PC-3 (cell line): ENCODE measurements around the gene FAM76A.

Experiments
- EZH2 ChIP-seq: fragments of 300-600 bp; sonication (generic); IDR thresholded peaks from one replicate; pipeline ENCODE4 v1.6.1; 2017; ENCODE audit warnings: antibody characterized with exemption, mild to moderate bottlenecking, low read length; ENCODE audit not compliant: unreplicated experiment
- TF ChIP-seq, protein P1 (sequence below): fragments of 300-600 bp; sonication (generic); conservative IDR thresholded peaks from 2 replicates; pipeline ENCODE4 v1.5.1; 2017; ENCODE audit warnings: antibody characterized with exemption, low read depth, mild to moderate bottlenecking, low read length

DNA sequence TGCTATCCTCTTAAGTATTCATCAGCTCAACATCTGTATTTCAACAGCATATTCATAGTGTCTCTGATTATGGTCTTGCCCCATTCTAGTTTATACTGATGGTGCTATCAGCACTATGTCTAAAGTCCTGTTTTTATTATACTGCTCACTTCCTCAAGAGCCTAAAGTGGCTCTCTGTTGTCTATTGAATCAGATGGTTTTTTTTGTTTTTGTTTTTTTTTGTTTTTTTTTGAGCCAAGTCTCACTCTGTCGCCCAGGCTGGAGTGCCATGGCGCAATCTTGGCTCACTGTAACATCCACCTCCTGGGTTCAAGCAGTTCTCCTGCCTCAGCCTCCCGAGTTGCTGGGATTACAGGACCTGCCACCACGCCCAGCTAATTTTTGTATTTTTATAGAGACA, 53.4 kb downstream of the FAM76A start:
- TF ChIP-seq, protein P1, sequence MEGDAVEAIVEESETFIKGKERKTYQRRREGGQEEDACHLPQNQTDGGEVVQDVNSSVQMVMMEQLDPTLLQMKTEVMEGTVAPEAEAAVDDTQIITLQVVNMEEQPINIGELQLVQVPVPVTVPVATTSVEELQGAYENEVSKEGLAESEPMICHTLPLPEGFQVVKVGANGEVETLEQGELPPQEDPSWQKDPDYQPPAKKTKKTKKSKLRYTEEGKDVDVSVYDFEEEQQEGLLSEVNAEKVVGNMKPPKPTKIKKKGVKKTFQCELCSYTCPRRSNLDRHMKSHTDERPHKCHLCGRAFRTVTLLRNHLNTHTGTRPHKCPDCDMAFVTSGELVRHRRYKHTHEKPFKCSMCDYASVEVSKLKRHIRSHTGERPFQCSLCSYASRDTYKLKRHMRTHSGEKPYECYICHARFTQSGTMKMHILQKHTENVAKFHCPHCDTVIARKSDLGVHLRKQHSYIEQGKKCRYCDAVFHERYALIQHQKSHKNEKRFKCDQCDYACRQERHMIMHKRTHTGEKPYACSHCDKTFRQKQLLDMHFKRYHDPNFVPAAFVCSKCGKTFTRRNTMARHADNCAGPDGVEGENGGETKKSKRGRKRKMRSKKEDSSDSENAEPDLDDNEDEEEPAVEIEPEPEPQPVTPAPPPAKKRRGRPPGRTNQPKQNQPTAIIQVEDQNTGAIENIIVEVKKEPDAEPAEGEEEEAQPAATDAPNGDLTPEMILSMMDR, result no peak
- no peak for TF ChIP-seq EZH2
